ENCODE results near the gene CEPT1. TPM values are rescaled to one million over a fixed set of nuclear protein-coding genes. Genes with fewer than 3 reads are reported as not detected.

The CEPT1 gene
- total and polyA plus RNA-seq, 2 donors (not counting 3 experiments of a cell fraction or from before 2014, with no cell fraction given), result 13.6 to 29.1 TPM

GRCh38 chr1:111161843-111162487, 21.9 kb downstream of the CEPT1 start:
- DNase-seq (ENCODE audit: low read depth, low spot score) (no peak), FAIRE-seq (no peak)
- dilution Hi-C loops (cut with MboI; ENCODE audit: extremely low pct_ligation_motif_present, low sequenced_read_pairs), result no loop called here
- Histone ChIP-seq H3K27ac (ENCODE audit: insufficient read depth, low read depth, low read length) (no peak overlapping the region), H3K79me2 (ENCODE audit: control insufficient read depth, insufficient read depth, low read length) (peaks cover 13% of the 10 kb centered on the region), H2AFZ (ENCODE audit: low read depth, low read length) (no peak overlapping the region), H3K9me1 (replicated peaks; ENCODE audit: control insufficient read depth, extremely low read depth, insufficient read depth, low read length) (no peaks in the 10 kb centered on the region), H3K4me3 (replicated peaks in 1 of 3; ENCODE audit: insufficient read depth in 1 of 3, low read depth in 1 of 3, low read length in 3 of 3) (no peak overlapping the region), H3K27me3 (ENCODE audit: control insufficient read depth in 2 of 2, insufficient read depth in 2 of 2, low read length in 2 of 2) (no peaks in the 10 kb centered on the region), H3K4me1 (ENCODE audit: control insufficient read depth, extremely low read depth, insufficient read depth, low read length) (no peaks in the 10 kb centered on the region), H3K9ac (replicated peaks; ENCODE audit: extremely low read depth, insufficient read depth, low read length) (no peak overlapping the region), H3K9me3 (replicated peaks; ENCODE audit: control insufficient read depth, insufficient read depth, low read length) (no peaks in the 10 kb centered on the region), H3K4me2 (ENCODE audit: insufficient read depth, low read length) (no peak overlapping the region), H4K20me1 (replicated peaks; ENCODE audit: control insufficient read depth, extremely low read depth, insufficient read depth, low read length) (no peaks in the 10 kb centered on the region), H3K36me3 (ENCODE audit: control insufficient read depth in 2 of 2, extremely low read depth in 1 of 2, insufficient read depth in 2 of 2, low read length in 2 of 2) (peaks cover 2% of the 10 kb centered on the region in 2 experiments)
- ChIA-PET CTCF (interaction anchor here (1.8 kb wide), 1 partner anchor 8 kb away, joined by 4 read pairs; no protein-coding TSS in a partner anchor), POLR2A (no interaction called here)
- intact Hi-C loops (cut with micrococcal nuclease), result no loop called here
- no TSS peak for BruUV-seq (replicated peaks)
- TF ChIP-seq FOS (IDR thresholded peaks at IDR 0.05; ENCODE audit: borderline replicate concordance, insufficient read depth, low read length) (no peak), GATA2 (IDR thresholded peaks at IDR 0.05; ENCODE audit: insufficient read depth, insufficient read length, low read depth, low read length) (no peak), EZH2 (IDR thresholded peaks at IDR 0.05; ENCODE audit: borderline replicate concordance, low read depth, low read length, severe bottlenecking) (no peak), POLR2AphosphoS5 (IDR thresholded peaks at IDR 0.05; ENCODE audit: insufficient read depth, low read depth, low read length) (no peak)

- CTCF ChIA-PET, result interaction anchor here (1.8 kb wide), 1 partner anchor 8 kb away, joined by 4 read pairs; no protein-coding TSS in a partner anchor
- intact Hi-C loops (cut with micrococcal nuclease), result no loop called here
- no TSS peak for BruUV-seq (replicated peaks)
Measured at GRCh38 chr1:111162488-111162880, 22.5 kb downstream of the CEPT1 start.

More at GRCh38 chr1:111162488-111162880, 22.5 kb downstream of the CEPT1 start:
- H3K4me3 ChIP-seq (replicated peaks in 1 of 3; ENCODE audit: insufficient read depth in 1 of 3, low read depth in 1 of 3, low read length in 3 of 3), result no peak overlapping the region
- no peaks in the 10 kb centered on the region for H4K20me1 ChIP-seq (replicated peaks; ENCODE audit: control insufficient read depth, extremely low read depth, insufficient read depth, low read length)
- H3K4me1 ChIP-seq (ENCODE audit: control insufficient read depth, extremely low read depth, insufficient read depth, low read length), result no peaks in the 10 kb centered on the region
- H3K79me2 ChIP-seq (ENCODE audit: control insufficient read depth, insufficient read depth, low read length), result peaks cover 8% of the 10 kb centered on the region
- no peak for FAIRE-seq
- H3K9ac ChIP-seq (replicated peaks; ENCODE audit: extremely low read depth, insufficient read depth, low read length), result no peak overlapping the region
- H2AFZ ChIP-seq (ENCODE audit: low read depth, low read length), result no peak overlapping the region
- no peak overlapping the region for H3K4me2 ChIP-seq (ENCODE audit: insufficient read depth, low read length)
- peaks cover 2% of the 10 kb centered on the region in 2 experiments for H3K36me3 ChIP-seq (ENCODE audit: control insufficient read depth in 2 of 2, extremely low read depth in 1 of 2, insufficient read depth in 2 of 2, low read length in 2 of 2)
- TF ChIP-seq, protein P1, sequence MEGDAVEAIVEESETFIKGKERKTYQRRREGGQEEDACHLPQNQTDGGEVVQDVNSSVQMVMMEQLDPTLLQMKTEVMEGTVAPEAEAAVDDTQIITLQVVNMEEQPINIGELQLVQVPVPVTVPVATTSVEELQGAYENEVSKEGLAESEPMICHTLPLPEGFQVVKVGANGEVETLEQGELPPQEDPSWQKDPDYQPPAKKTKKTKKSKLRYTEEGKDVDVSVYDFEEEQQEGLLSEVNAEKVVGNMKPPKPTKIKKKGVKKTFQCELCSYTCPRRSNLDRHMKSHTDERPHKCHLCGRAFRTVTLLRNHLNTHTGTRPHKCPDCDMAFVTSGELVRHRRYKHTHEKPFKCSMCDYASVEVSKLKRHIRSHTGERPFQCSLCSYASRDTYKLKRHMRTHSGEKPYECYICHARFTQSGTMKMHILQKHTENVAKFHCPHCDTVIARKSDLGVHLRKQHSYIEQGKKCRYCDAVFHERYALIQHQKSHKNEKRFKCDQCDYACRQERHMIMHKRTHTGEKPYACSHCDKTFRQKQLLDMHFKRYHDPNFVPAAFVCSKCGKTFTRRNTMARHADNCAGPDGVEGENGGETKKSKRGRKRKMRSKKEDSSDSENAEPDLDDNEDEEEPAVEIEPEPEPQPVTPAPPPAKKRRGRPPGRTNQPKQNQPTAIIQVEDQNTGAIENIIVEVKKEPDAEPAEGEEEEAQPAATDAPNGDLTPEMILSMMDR (IDR thresholded peaks at IDR 0.05; ENCODE audit: extremely low read depth in 1 of 2, insufficient read depth in 1 of 2, low read depth in 1 of 2, low read length in 2 of 2), result no peak
- no peak for TF ChIP-seq POLR2AphosphoS5 (IDR thresholded peaks at IDR 0.05; ENCODE audit: insufficient read depth, low read depth, low read length)
- no peak overlapping the region for H3K27ac ChIP-seq (ENCODE audit: insufficient read depth, low read depth, low read length)
- no peak for DNase-seq (ENCODE audit: low read depth, low spot score)
- POLR2A ChIA-PET, result no interaction called here
- dilution Hi-C loops (cut with MboI; ENCODE audit: extremely low pct_ligation_motif_present, low sequenced_read_pairs), result no loop called here
- H3K27me3 ChIP-seq (ENCODE audit: control insufficient read depth in 2 of 2, insufficient read depth in 2 of 2, low read length in 2 of 2), result no peaks in the 10 kb centered on the region
- no peaks in the 10 kb centered on the region for H3K9me3 ChIP-seq (replicated peaks; ENCODE audit: control insufficient read depth, insufficient read depth, low read length)
- H3K9me1 ChIP-seq (replicated peaks; ENCODE audit: control insufficient read depth, extremely low read depth, insufficient read depth, low read length), result no peaks in the 10 kb centered on the region

Data from endothelial cell of umbilical vein (primary cell).